Uterine smooth muscle cell (primary cell): ENCODE data around the gene CD1B. TPM values are rescaled to one million over a fixed set of nuclear protein-coding genes. Genes with fewer than 3 reads are reported as not detected.

Source experiments
- total RNA-seq: library from RNA; depleted of rRNA; stranded (reverse); fragments of >200 nt; gene quantifications from 2 replicates; pipeline ENCODE4 v1.2.3, GENCODE V29; 2014

CD1B gene
- not detected in 2 replicates for total RNA-seq

DNA sequence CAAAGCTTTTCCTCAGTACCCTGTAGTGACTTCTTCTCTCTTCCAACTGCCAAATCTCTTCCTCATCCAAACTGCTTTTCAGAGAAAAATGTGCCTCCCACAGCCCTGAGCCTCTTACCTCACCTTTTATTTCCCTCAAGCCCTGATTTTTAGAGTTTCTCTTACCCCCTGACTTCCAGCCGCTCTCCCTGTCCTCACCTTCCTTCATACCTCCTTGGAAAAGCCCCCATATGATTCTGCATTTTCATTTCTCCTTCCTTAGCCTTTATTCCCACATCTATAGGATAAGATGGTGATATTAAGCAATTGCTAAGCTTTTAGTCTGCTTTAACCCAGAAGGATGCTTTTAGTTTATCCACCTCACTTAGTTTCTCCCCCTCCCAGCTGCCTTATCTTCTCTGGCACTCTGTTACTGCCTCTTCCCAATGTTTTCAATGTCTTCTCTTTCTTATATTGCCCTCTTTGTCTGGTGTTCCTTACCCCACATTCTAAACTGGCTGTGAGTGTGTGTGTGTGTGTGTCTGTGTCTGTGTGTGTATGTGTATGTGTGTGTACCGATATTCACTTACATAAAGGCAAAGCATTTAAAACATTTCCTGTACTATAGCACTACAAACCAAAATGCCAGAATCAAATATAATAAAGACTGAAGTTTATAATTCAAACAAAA lies at the start of gene CD1B:
Gene CD1B, minus strand, starts transcription at position 51 of the 670 bp plus-strand sequence. CDS start 108 bp downstream, outside the sequence.

DNA sequence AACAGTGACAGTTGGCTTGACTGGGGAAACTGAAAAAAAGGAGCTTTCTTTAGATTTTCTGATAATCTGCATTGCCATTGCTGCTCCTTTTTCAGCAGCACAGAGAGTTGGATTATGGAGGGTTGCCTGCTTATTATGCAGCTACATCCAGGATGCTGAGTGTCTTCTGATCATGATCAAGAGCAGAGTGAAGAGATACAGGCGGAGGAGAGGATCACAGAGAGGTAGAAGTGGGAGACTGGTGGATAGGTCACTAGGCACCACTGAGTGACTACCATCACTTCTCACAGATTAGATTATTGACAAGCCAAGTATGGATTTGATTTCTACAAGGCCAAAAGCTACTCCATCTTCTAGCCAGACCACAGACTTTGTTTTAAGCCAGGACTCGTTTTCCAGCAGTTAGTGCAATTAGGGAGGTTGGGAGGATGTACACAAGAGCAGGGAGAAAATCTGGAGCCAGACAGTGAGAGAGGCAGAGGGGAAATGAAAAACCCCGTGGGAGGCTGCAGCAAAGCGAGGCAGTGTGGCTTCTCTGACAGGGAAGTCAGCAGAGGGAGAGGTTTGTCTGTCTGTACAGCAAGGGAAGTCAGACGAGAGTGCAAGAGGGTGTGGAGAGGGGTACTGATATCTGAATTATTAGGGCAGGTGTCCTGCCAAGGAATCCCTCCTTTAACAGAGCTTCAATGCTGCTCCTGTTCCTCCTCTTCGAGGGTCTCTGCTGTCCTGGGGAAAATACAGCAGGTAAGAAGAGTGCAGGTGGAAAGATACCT lies 22.2 kb upstream of the CD1B start, which contains the start of gene CD1E:
Gene CD1E, plus strand, starts transcription at position 592 of the 773 bp plus-strand sequence. Its CDS starts 95 bp downstream, at position 687.

DNA sequence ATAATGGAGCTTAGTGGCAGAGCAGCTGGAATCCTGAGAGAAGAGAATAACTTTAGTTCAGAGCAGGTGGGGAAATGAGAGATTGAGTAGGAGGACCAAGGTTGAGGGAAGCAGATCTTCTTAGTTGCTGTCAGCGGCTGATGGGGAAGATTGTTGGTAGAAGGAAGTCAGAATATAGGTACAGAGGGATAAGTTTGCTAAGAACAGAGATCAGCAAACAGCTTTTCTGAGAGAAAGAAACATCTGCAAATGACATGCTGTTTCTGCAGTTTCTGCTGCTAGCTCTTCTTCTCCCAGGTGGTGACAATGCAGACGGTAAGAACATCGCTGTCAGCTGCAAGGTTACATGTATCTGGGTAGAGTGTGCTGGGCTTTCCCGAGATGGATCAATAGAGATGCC lies 41.5 kb downstream of the CD1B start, which contains the start of gene CD1C:
Gene CD1C, plus strand, starts transcription at position 113 of the 400 bp plus-strand sequence. Its CDS starts 142 bp downstream, at position 255.

Other genes starting within 250 kb of the CD1B start
- 0.11 and 0.25 TPM in 2 replicates for gene CD1D, start 150.6 kb downstream of the CD1B start, total RNA-seq
- not detected in 2 replicates for gene CD1A, start 77.1 kb downstream of the CD1B start, total RNA-seq
- gene CD1C, start 41.6 kb downstream of the CD1B start, total RNA-seq, result 0.12 TPM in 1 of 2 replicates, not detected in the other
- gene CD1E, start 22.4 kb upstream of the CD1B start, total RNA-seq, result not detected in 2 replicates
- gene OR10T2, start 67.9 kb upstream of the CD1B start, total RNA-seq, result not detected in 2 replicates
- gene OR10K2, start 94.7 kb upstream of the CD1B start, total RNA-seq, result not detected in 2 replicates
- gene OR10K1, start 130.3 kb upstream of the CD1B start, total RNA-seq, result not detected in 2 replicates
- not detected in 2 replicates for gene OR10R2, start 140.7 kb upstream of the CD1B start, total RNA-seq
- gene OR6Y1, start 222.9 kb upstream of the CD1B start, total RNA-seq, result not detected in 2 replicates
- gene OR6P1, start 239.0 kb upstream of the CD1B start, total RNA-seq, result not detected in 2 replicates
- gene OR10X1, start 248.4 kb upstream of the CD1B start, total RNA-seq, result not detected in 2 replicates